HG03378 (cell line): Measurements from ENCODE around the gene HOXC4.
A peak's percentile ranks its signal among the peaks of the same experiment; 100 is the strongest.
"Not testable (repeated sequence)": the region's sequence is repeated elsewhere in the genome, so short reads cannot be mapped to it uniquely, and the experiment has no call there.

Experiments used
- ATAC-seq: cut with Tn5 transposase; IDR thresholded peaks from one replicate; pipeline ENCODE4 v1.9.1; 2021; ENCODE audit warnings: mild to moderate bottlenecking, moderate library complexity; ENCODE audit not compliant: unreplicated experiment

The HOXC4 gene

GRCh38 chr12:54053003-54053750 is 458 bp upstream of the HOXC4 start:
- peak; percentile 70 for ATAC-seq

GRCh38 chr12:54054742-54055194 is 1.1 kb downstream of the HOXC4 start:
- ATAC-seq: no peak

GRCh38 chr12:54055552-54055951 is 1.9 kb downstream of the HOXC4 start:
- ATAC-seq: no peak

GRCh38 chr12:54056110-54056509 is 2.5 kb downstream of the HOXC4 start:
- ATAC-seq: no peak

- ATAC-seq: no peak
These were observed 4.6 kb downstream of the HOXC4 start for GRCh38 chr12:54058128-54058768.

- no peak for ATAC-seq
These were observed 6.0 kb downstream of the HOXC4 start for GRCh38 chr12:54059668-54060067.

- ATAC-seq: no peak
These were observed 6.7 kb downstream of the HOXC4 start for GRCh38 chr12:54060174-54060974.

- ATAC-seq: no peak
These were observed 7.5 kb downstream of the HOXC4 start for GRCh38 chr12:54060975-54061778.

- no peak for ATAC-seq
These were observed 12.0 kb downstream of the HOXC4 start for GRCh38 chr12:54065677-54066076.

GRCh38 chr12:54066408-54066807 is 12.8 kb downstream of the HOXC4 start:
- no peak for ATAC-seq

- ATAC-seq: no peak
These were observed 14.9 kb downstream of the HOXC4 start for GRCh38 chr12:54068418-54069070.

- no peak for ATAC-seq
These were observed 18.3 kb downstream of the HOXC4 start for GRCh38 chr12:54071942-54072341.

GRCh38 chr12:54074308-54074707 is 20.7 kb downstream of the HOXC4 start:
- no peak for ATAC-seq

GRCh38 chr12:54075409-54075808 is 21.8 kb downstream of the HOXC4 start:
- no peak for ATAC-seq

GRCh38 chr12:54075974-54076373 is 22.3 kb downstream of the HOXC4 start:
- ATAC-seq: no peak

- not testable (repeated sequence) for ATAC-seq
These were observed 24.2 kb downstream of the HOXC4 start for GRCh38 chr12:54077843-54078242.

GRCh38 chr12:54079115-54079514 is 25.5 kb downstream of the HOXC4 start:
- not testable (repeated sequence) for ATAC-seq

GRCh38 chr12:54080008-54080924 is 26.6 kb downstream of the HOXC4 start:
- not testable (repeated sequence) for ATAC-seq

- ATAC-seq: not testable (repeated sequence)
These were observed 27.4 kb downstream of the HOXC4 start for GRCh38 chr12:54081053-54081514.
